ENCODE data around the gene LCT.

GRCh38 chr2:135740206-135740605 is 96.8 kb downstream of the LCT start:
- TF ChIP-seq REST (IDR thresholded peaks at IDR 0.05; ENCODE audit: low read depth, low read length) (no peak), TAF1 (IDR thresholded peaks at IDR 0.05; ENCODE audit: borderline replicate concordance, low read depth, low read length) (no peak), CTCF (IDR thresholded peaks at IDR 0.05) (no peak), FOXM1 (IDR thresholded peaks at IDR 0.05; ENCODE audit: low read depth) (no peak), FOSL2 (IDR thresholded peaks at IDR 0.05; ENCODE audit: borderline replicate concordance, low read depth) (no peak), ZBTB33 (IDR thresholded peaks at IDR 0.05; ENCODE audit: borderline replicate concordance, low read depth) (no peak), NFIC (IDR thresholded peaks at IDR 0.05; ENCODE audit: borderline replicate concordance) (no peak), POLR2AphosphoS5 (IDR thresholded peaks at IDR 0.05; ENCODE audit: low read depth, low read length) (no peak), RCOR1 (IDR thresholded peaks at IDR 0.05; ENCODE audit: low read length) (no peak), MXI1 (IDR thresholded peaks at IDR 0.05; ENCODE audit: low read depth, low read length) (no peak), JUND (IDR thresholded peaks at IDR 0.05) (no peak), RFX5 (IDR thresholded peaks at IDR 0.05; ENCODE audit: low read length) (no peak), USF2 (IDR thresholded peaks at IDR 0.05; ENCODE audit: borderline replicate concordance, low read depth, low read length) (no peak), USF1 (IDR thresholded peaks at IDR 0.05; ENCODE audit: borderline replicate concordance, low read depth) (no peak)

Data from SK-N-SH (cell line).